Activated T-helper 2 cell treated with anti-CD3 and anti-CD28 coated beads, Interferon-gamma antibody, Interleukin-2, Interleukin-4, amounts not matched to agents 10 μg/mL and 5 μg/mL and 100 μg/mL, durations not matched to agents 14 hours and 24 hours and 36 hours (primary cell): ENCODE measurements around the gene TMEM178B. TPM values are rescaled to one million over a fixed set of nuclear protein-coding genes. Genes with fewer than 3 reads are reported as not detected.
"Not testable (repeated sequence)": the region's sequence is repeated elsewhere in the genome, so short reads cannot be mapped to it uniquely, and the experiment has no call there.

Experiments used
- DNase-seq: peaks from one replicate; pipeline ENCODE4 v3.0.0; 2021; ENCODE audit warnings: low spot score
- H3K27ac Mint-ChIP-seq: one replicate; pipeline ENCODE4 v1.8.0; 2021; ENCODE audit warnings: mixed read lengths
- H3K27me3 Mint-ChIP-seq: one replicate; pipeline ENCODE4 v1.8.0; 2021; ENCODE audit warnings: low read depth, mixed read lengths
- H3K36me3 Mint-ChIP-seq: one replicate; pipeline ENCODE4 v1.8.0; 2021; ENCODE audit warnings: low read depth, mixed read lengths
- H3K4me1 Mint-ChIP-seq: one replicate; pipeline ENCODE4 v1.8.0; 2021; ENCODE audit warnings: low read depth, mixed read lengths
- H3K4me3 Mint-ChIP-seq: one replicate; pipeline ENCODE4 v1.8.0; 2021; ENCODE audit warnings: low read depth, mild to moderate bottlenecking, moderate library complexity, mixed read lengths
- H3K9me3 Mint-ChIP-seq: one replicate; pipeline ENCODE4 v1.8.0; 2021; ENCODE audit warnings: mixed read lengths
- intact Hi-C: fragments of 100-400 bp; cut with micrococcal nuclease; formaldehyde crosslinking; loops from one replicate; pipeline ENCODE4 v1.15.1; 2023
- total RNA-seq: library from RNA; stranded (reverse); gene quantifications from 2 replicates; pipeline ENCODE4 v1.2.3, GENCODE V29; 2022

The TMEM178B gene
- total RNA-seq, 1 donor from 2014 or later, result 0.30 TPM

- Mint-ChIP-seq H3K9me3 (no peaks in the 10 kb centered on the region), H3K4me1 (no peaks in the 10 kb centered on the region), H3K4me3 (no peak overlapping the region), H3K27me3 (no peaks in the 10 kb centered on the region), H3K36me3 (no peaks in the 10 kb centered on the region), H3K27ac (no peak overlapping the region)
- DNase-seq, result no peak
- intact Hi-C loops, result no loop called here
Observed at GRCh38 chr7:141094336-141095070, 20.6 kb downstream of the TMEM178B start.

GRCh38 chr7:141097430-141097829, 23.6 kb downstream of the TMEM178B start:
- H3K27ac Mint-ChIP-seq, result no peak overlapping the region
- H3K4me3 Mint-ChIP-seq, result no peak overlapping the region
- no peaks in the 10 kb centered on the region for H3K27me3 Mint-ChIP-seq
- H3K9me3 Mint-ChIP-seq, result no peaks in the 10 kb centered on the region
- no peaks in the 10 kb centered on the region for H3K4me1 Mint-ChIP-seq
- no peaks in the 10 kb centered on the region for H3K36me3 Mint-ChIP-seq
- no peak for DNase-seq
- intact Hi-C loops, result no loop called here

- H3K27me3 Mint-ChIP-seq, result peaks cover 3% of the 10 kb centered on the region
- DNase-seq, result no peak
- intact Hi-C loops, result no loop called here
- no peak overlapping the region for H3K4me3 Mint-ChIP-seq
- no peak overlapping the region for H3K27ac Mint-ChIP-seq
- no peaks in the 10 kb centered on the region for H3K9me3 Mint-ChIP-seq
- no peaks in the 10 kb centered on the region for H3K4me1 Mint-ChIP-seq
- no peaks in the 10 kb centered on the region for H3K36me3 Mint-ChIP-seq
Observed at GRCh38 chr7:141102436-141102835, 28.6 kb downstream of the TMEM178B start.

- no peak for DNase-seq
- intact Hi-C loops, result no loop called here
- no peak overlapping the region for H3K4me3 Mint-ChIP-seq
- H3K4me1 Mint-ChIP-seq, result no peaks in the 10 kb centered on the region
- H3K27me3 Mint-ChIP-seq, result peaks cover 3% of the 10 kb centered on the region
- H3K9me3 Mint-ChIP-seq, result no peaks in the 10 kb centered on the region
- H3K36me3 Mint-ChIP-seq, result no peaks in the 10 kb centered on the region
- H3K27ac Mint-ChIP-seq, result no peak overlapping the region
Observed at GRCh38 chr7:141103847-141104429, 30.1 kb downstream of the TMEM178B start.

- DNase-seq, result no peak
- Mint-ChIP-seq H3K27me3 (no peaks in the 10 kb centered on the region), H3K4me3 (no peak overlapping the region), H3K36me3 (no peaks in the 10 kb centered on the region), H3K4me1 (no peaks in the 10 kb centered on the region), H3K9me3 (no peaks in the 10 kb centered on the region), H3K27ac (no peak overlapping the region)
- intact Hi-C loops, result no loop called here
Observed at GRCh38 chr7:141113131-141113530, 39.3 kb downstream of the TMEM178B start.

- Mint-ChIP-seq H3K4me3 (no peak overlapping the region), H3K36me3 (no peaks in the 10 kb centered on the region), H3K4me1 (no peaks in the 10 kb centered on the region), H3K9me3 (no peaks in the 10 kb centered on the region), H3K27me3 (no peaks in the 10 kb centered on the region), H3K27ac (no peak overlapping the region)
- DNase-seq, result no peak
- intact Hi-C loops, result no loop called here
Observed at GRCh38 chr7:141114029-141114664, 40.3 kb downstream of the TMEM178B start.

- Mint-ChIP-seq H3K4me3 (no peak overlapping the region), H3K9me3 (no peaks in the 10 kb centered on the region), H3K27me3 (no peaks in the 10 kb centered on the region), H3K36me3 (no peaks in the 10 kb centered on the region), H3K4me1 (no peaks in the 10 kb centered on the region), H3K27ac (no peak overlapping the region)
- intact Hi-C loops, result no loop called here
- DNase-seq, result no peak
Observed at GRCh38 chr7:141115965-141116364, 42.1 kb downstream of the TMEM178B start.

GRCh38 chr7:141116661-141117060, 42.8 kb downstream of the TMEM178B start:
- H3K27ac Mint-ChIP-seq, H3K4me3 Mint-ChIP-seq, intact Hi-C loops, H3K9me3 Mint-ChIP-seq, DNase-seq, H3K4me1 Mint-ChIP-seq, H3K27me3 Mint-ChIP-seq, H3K36me3 Mint-ChIP-seq: not testable (repeated sequence)

GRCh38 chr7:141118767-141119166, 44.9 kb downstream of the TMEM178B start:
- Mint-ChIP-seq H3K9me3 (no peaks in the 10 kb centered on the region), H3K27ac (no peak overlapping the region), H3K27me3 (no peaks in the 10 kb centered on the region), H3K4me1 (no peaks in the 10 kb centered on the region), H3K36me3 (no peaks in the 10 kb centered on the region), H3K4me3 (no peak overlapping the region)
- no peak for DNase-seq
- intact Hi-C loops, result no loop called here

- H3K27ac Mint-ChIP-seq, result no peak overlapping the region
Observed at GRCh38 chr7:141119187-141119586, 45.3 kb downstream of the TMEM178B start.

GRCh38 chr7:141122736-141123135, 48.9 kb downstream of the TMEM178B start:
- Mint-ChIP-seq H3K27ac (no peak overlapping the region), H3K36me3 (no peaks in the 10 kb centered on the region), H3K27me3 (peaks cover 2% of the 10 kb centered on the region), H3K4me1 (no peaks in the 10 kb centered on the region), H3K9me3 (no peaks in the 10 kb centered on the region), H3K4me3 (no peak overlapping the region)
- intact Hi-C loops, result no loop called here
- no peak for DNase-seq

More at GRCh38 chr7:141119187-141119586, 45.3 kb downstream of the TMEM178B start:
- H3K36me3 Mint-ChIP-seq, result no peaks in the 10 kb centered on the region
- H3K4me1 Mint-ChIP-seq, result no peaks in the 10 kb centered on the region
- no peaks in the 10 kb centered on the region for H3K27me3 Mint-ChIP-seq
- no peak overlapping the region for H3K4me3 Mint-ChIP-seq
- intact Hi-C loops, result no loop called here
- no peaks in the 10 kb centered on the region for H3K9me3 Mint-ChIP-seq
- no peak for DNase-seq

- Mint-ChIP-seq H3K4me1 (no peaks in the 10 kb centered on the region), H3K27ac (no peak overlapping the region), H3K36me3 (no peaks in the 10 kb centered on the region), H3K9me3 (no peaks in the 10 kb centered on the region), H3K27me3 (peaks cover 2% of the 10 kb centered on the region), H3K4me3 (no peak overlapping the region)
- intact Hi-C loops, result no loop called here
- no peak for DNase-seq
Observed at GRCh38 chr7:141123522-141123921, 49.7 kb downstream of the TMEM178B start.

GRCh38 chr7:141126107-141126506, 52.2 kb downstream of the TMEM178B start:
- intact Hi-C loops, result no loop called here
- no peaks in the 10 kb centered on the region for H3K4me1 Mint-ChIP-seq
- peaks cover 7% of the 10 kb centered on the region for H3K27me3 Mint-ChIP-seq
- no peak overlapping the region for H3K4me3 Mint-ChIP-seq
- no peaks in the 10 kb centered on the region for H3K36me3 Mint-ChIP-seq
- no peaks in the 10 kb centered on the region for H3K9me3 Mint-ChIP-seq
- DNase-seq, result no peak
- H3K27ac Mint-ChIP-seq, result no peak overlapping the region
